Transverse colon (tissue), 4 donors: ENCODE measurements around the gene RER1.

Experiments used
- CTCF ChIP-seq, 5 experiments: fragments of 200-600 bp in 3 of 5; fragments of 450-650 bp in 2 of 5; sonication (generic) in 3 of 5; IDR thresholded peaks; 1 replicate in 2 of 5; 2 replicates in 3 of 5; pipeline ENCODE4 v1.5.1; 2016 to 2017; ENCODE audit warnings: antibody characterized with exemption in 5 of 5, inconsistent platforms in 3 of 5, mild to moderate bottlenecking in 2 of 5, moderate library complexity in 1 of 5
- EP300 ChIP-seq: sonication (generic); formaldehyde crosslinking; IDR thresholded peaks from one replicate; pipeline ENCODE4 v1.6.1; 2017; ENCODE audit warnings: antibody characterized with exemption, low read depth
- POLR2A ChIP-seq: fragments of 450-650 bp; IDR thresholded peaks from one replicate; pipeline ENCODE4 v1.6.1; 2016; ENCODE audit warnings: antibody characterized with exemption, mild to moderate bottlenecking, moderate library complexity
- POLR2AphosphoS5 ChIP-seq, 3 donors: sonication (generic); formaldehyde crosslinking; IDR thresholded peaks; one replicate each; pipeline ENCODE4 v1.6.1; 2016; ENCODE audit warnings: antibody characterized with exemption in 3 of 3

DNA sequence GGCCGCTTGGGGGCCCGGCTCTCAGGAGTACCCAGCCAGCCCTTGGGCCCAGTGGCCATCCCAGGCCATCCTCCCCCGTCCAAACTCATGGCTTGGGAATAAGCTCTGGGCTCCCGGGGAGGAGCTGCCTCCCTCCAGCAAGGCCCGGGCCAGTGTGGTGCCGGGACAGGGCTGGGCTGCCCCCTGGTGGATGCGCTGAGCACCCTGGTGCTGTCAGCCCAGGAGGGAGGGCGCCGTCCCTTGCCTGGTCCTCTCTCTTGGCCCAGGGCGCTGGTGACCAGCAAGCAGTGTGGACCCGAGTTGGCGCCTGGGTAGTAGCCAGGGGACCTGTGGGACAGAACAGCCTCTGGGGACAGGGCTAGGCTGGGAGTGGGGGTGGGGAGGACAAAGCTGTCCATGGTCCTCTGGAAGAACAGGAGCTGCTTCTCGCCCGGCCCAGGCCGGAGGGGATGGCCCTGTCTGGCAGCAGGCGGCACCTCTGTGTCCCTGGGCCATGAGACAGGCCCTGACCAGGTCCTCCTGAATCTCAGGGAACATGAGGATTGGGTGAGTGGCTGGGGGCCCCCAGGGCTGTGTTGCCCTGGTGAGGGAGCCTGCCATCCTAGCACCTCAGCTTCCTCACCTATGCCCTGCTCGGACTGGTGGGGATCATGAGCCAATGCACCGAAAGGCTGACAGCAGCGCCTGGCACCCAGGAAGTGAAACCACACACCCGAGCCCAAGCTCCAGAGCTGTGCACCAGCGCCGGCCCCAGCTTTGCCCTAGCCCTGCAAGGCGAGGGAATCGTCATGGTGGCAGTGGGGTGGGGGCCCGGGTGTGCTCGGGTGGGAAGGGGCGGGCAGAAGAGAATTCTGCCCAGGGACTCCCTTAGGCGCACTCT lies 9.7 kb upstream of the RER1 start:
- TF ChIP-seq CTCF (IDR thresholded peaks at IDR 0.05), result peak; percentile 83 to 96 (median 92)
- no peak for TF ChIP-seq POLR2A
- TF ChIP-seq EP300, result no peak
- peak in 1 of 3 donors; percentile 34 for TF ChIP-seq POLR2AphosphoS5 (IDR thresholded peaks at IDR 0.05)
